ENCODE measurements around the gene SLCO3A1. TPM values are rescaled to one million over a fixed set of nuclear protein-coding genes. Genes with fewer than 3 reads are reported as not detected.

Gene SLCO3A1
- total RNA-seq, 1 experiment from 2014 or later, result not detected

- in situ Hi-C loops (cut with HindIII; ENCODE audit: low sequenced_read_pairs), result no loop called here
- peak; percentile 87 for DNase-seq (ENCODE audit: low spot score)
Observed at GRCh38 chr15:92011611-92012367, 158.3 kb downstream of the SLCO3A1 start.

- no peak for DNase-seq (ENCODE audit: low spot score)
- in situ Hi-C loops (cut with HindIII; ENCODE audit: low sequenced_read_pairs), result no loop called here
Observed at GRCh38 chr15:92012368-92012629, 158.8 kb downstream of the SLCO3A1 start.

- no peak for DNase-seq (ENCODE audit: low spot score)
- in situ Hi-C loops (cut with HindIII; ENCODE audit: low sequenced_read_pairs), result no loop called here
Observed at GRCh38 chr15:92012881-92013280, 159.4 kb downstream of the SLCO3A1 start.

- in situ Hi-C loops (cut with HindIII; ENCODE audit: low sequenced_read_pairs), result no loop called here
- no peak for DNase-seq (ENCODE audit: low spot score)
Observed at GRCh38 chr15:92014281-92015030, 160.9 kb downstream of the SLCO3A1 start.

- no peak for DNase-seq (ENCODE audit: low spot score)
- in situ Hi-C loops (cut with HindIII; ENCODE audit: low sequenced_read_pairs), result no loop called here
Observed at GRCh38 chr15:92017882-92018534, 164.5 kb downstream of the SLCO3A1 start.

GRCh38 chr15:92018535-92019239 lies 165.2 kb downstream of the SLCO3A1 start:
- DNase-seq (ENCODE audit: low spot score), result no peak
- in situ Hi-C loops (cut with HindIII; ENCODE audit: low sequenced_read_pairs), result no loop called here

GRCh38 chr15:92019706-92020105 lies 166.2 kb downstream of the SLCO3A1 start:
- DNase-seq (ENCODE audit: low spot score), result no peak
- in situ Hi-C loops (cut with HindIII; ENCODE audit: low sequenced_read_pairs), result no loop called here

- DNase-seq (ENCODE audit: low spot score), result no peak
- in situ Hi-C loops (cut with HindIII; ENCODE audit: low sequenced_read_pairs), result no loop called here
Observed at GRCh38 chr15:92020207-92020606, 166.7 kb downstream of the SLCO3A1 start.

GRCh38 chr15:92020804-92021203 lies 167.3 kb downstream of the SLCO3A1 start:
- DNase-seq (ENCODE audit: low spot score), result no peak
- in situ Hi-C loops (cut with HindIII; ENCODE audit: low sequenced_read_pairs), result no loop called here

- peak; percentile 72 for DNase-seq (ENCODE audit: low spot score)
- in situ Hi-C loops (cut with HindIII; ENCODE audit: low sequenced_read_pairs), result no loop called here
Observed at GRCh38 chr15:92021792-92022191, 168.3 kb downstream of the SLCO3A1 start.

- no peak for DNase-seq (ENCODE audit: low spot score)
- in situ Hi-C loops (cut with HindIII; ENCODE audit: low sequenced_read_pairs), result no loop called here
Observed at GRCh38 chr15:92023965-92024364, 170.5 kb downstream of the SLCO3A1 start.

- in situ Hi-C loops (cut with HindIII; ENCODE audit: low sequenced_read_pairs), result no loop called here
- no peak for DNase-seq (ENCODE audit: low spot score)
Observed at GRCh38 chr15:92025706-92026270, 172.3 kb downstream of the SLCO3A1 start.

GRCh38 chr15:92028389-92028724 lies 174.8 kb downstream of the SLCO3A1 start:
- no peak for DNase-seq (ENCODE audit: low spot score)
- in situ Hi-C loops (cut with HindIII; ENCODE audit: low sequenced_read_pairs), result no loop called here

GRCh38 chr15:92029767-92030166 lies 176.3 kb downstream of the SLCO3A1 start:
- in situ Hi-C loops (cut with HindIII; ENCODE audit: low sequenced_read_pairs), result no loop called here
- no peak for DNase-seq (ENCODE audit: low spot score)

GRCh38 chr15:92033314-92033713 lies 179.8 kb downstream of the SLCO3A1 start:
- in situ Hi-C loops (cut with HindIII; ENCODE audit: low sequenced_read_pairs), result no loop called here
- peak; percentile 50 for DNase-seq (ENCODE audit: low spot score)

GRCh38 chr15:92033723-92034122 lies 180.2 kb downstream of the SLCO3A1 start:
- in situ Hi-C loops (cut with HindIII; ENCODE audit: low sequenced_read_pairs), result no loop called here
- peak; percentile 38 for DNase-seq (ENCODE audit: low spot score)

- in situ Hi-C loops (cut with HindIII; ENCODE audit: low sequenced_read_pairs), result no loop called here
- no peak for DNase-seq (ENCODE audit: low spot score)
Observed at GRCh38 chr15:92034227-92034626, 180.7 kb downstream of the SLCO3A1 start.

GRCh38 chr15:92035551-92035950 lies 182.0 kb downstream of the SLCO3A1 start:
- no peak for DNase-seq (ENCODE audit: low spot score)
- in situ Hi-C loops (cut with HindIII; ENCODE audit: low sequenced_read_pairs), result no loop called here

GRCh38 chr15:92035961-92036360 lies 182.5 kb downstream of the SLCO3A1 start:
- DNase-seq (ENCODE audit: low spot score), result no peak
- in situ Hi-C loops (cut with HindIII; ENCODE audit: low sequenced_read_pairs), result no loop called here

GRCh38 chr15:92037491-92037890 lies 184.0 kb downstream of the SLCO3A1 start:
- in situ Hi-C loops (cut with HindIII; ENCODE audit: low sequenced_read_pairs), result no loop called here

More at GRCh38 chr15:92037491-92037890, 184.0 kb downstream of the SLCO3A1 start:
- no peak for DNase-seq (ENCODE audit: low spot score)
